Natural killer cell (primary cell): ENCODE data around the gene SSH2. TPM values are rescaled to one million over a fixed set of nuclear protein-coding genes. Genes with fewer than 3 reads are reported as not detected.
"Not testable (repeated sequence)": the region's sequence is repeated elsewhere in the genome, so short reads cannot be mapped to it uniquely, and the experiment has no call there.

Source experiments
- ATAC-seq, 3 donors: fragments of 150-1000 bp in 2 of 3; fragments of 200-7000 bp in 1 of 3; cut with Tn5 transposase; 1 replicate in 1 of 3; 2 replicates in 2 of 3; pipeline ENCODE4 v1.10.0; 2021; ENCODE audit warnings: mild to moderate bottlenecking in 2 of 3, moderate library complexity in 2 of 3
- DNase-seq, 2 donors: peaks; one replicate each; pipeline versions ENCODE4 v3.0.0 to v3.0.0-alpha.2; 2013 to 2021; ENCODE audit warnings: mixed read lengths in 1 of 2
- H3K27ac ChIP-seq: one replicate; pipeline ENCODE4 v1.5.1; 2013; ENCODE audit warnings: mild to moderate bottlenecking, low read length
- H3K27me3 ChIP-seq: one replicate; pipeline ENCODE4 v1.6.1; 2013; ENCODE audit warnings: low read length; ENCODE audit not compliant: control insufficient read depth, insufficient read depth
- H3K36me3 ChIP-seq: one replicate; pipeline ENCODE4 v1.6.1; 2013; ENCODE audit warnings: low read length; ENCODE audit not compliant: control insufficient read depth, insufficient read depth
- H3K4me1 ChIP-seq: one replicate; pipeline ENCODE4 v1.6.1; 2013; ENCODE audit warnings: low read length; ENCODE audit not compliant: control insufficient read depth, insufficient read depth
- H3K4me3 ChIP-seq: one replicate; pipeline ENCODE4 v1.5.1; 2013; ENCODE audit warnings: low read length
- H3K9me3 ChIP-seq: one replicate; pipeline ENCODE4 v1.6.1; 2013; ENCODE audit warnings: low read length; ENCODE audit not compliant: control insufficient read depth, insufficient read depth
- H3K27ac Mint-ChIP-seq, 2 donors: one replicate each; pipeline ENCODE4 v1.8.0; 2022; ENCODE audit warnings: mild to moderate bottlenecking in 2 of 2, mixed read lengths in 2 of 2, moderate library complexity in 1 of 2
- H3K27me3 Mint-ChIP-seq, 2 donors: one replicate each; pipeline ENCODE4 v1.8.0; 2022; ENCODE audit warnings: low read depth in 2 of 2, mixed read lengths in 2 of 2
- H3K36me3 Mint-ChIP-seq: one replicate; pipeline ENCODE4 v1.8.0; 2022; ENCODE audit warnings: mixed read lengths
- H3K4me1 Mint-ChIP-seq, 2 donors: one replicate each; pipeline ENCODE4 v1.8.0; 2022; ENCODE audit warnings: mixed read lengths in 2 of 2
- H3K4me3 Mint-ChIP-seq: one replicate; pipeline ENCODE4 v1.8.0; 2022; ENCODE audit warnings: mild to moderate bottlenecking, moderate library complexity, mixed read lengths
- H3K9me3 Mint-ChIP-seq, 2 donors: one replicate each; pipeline ENCODE4 v1.8.0; 2022; ENCODE audit warnings: mixed read lengths in 2 of 2
- CTCF ChIP-seq: fragments of 200-600 bp; IDR thresholded peaks from one replicate; pipeline ENCODE4 v1.8.0; 2022; ENCODE audit warnings: antibody characterized with exemption
- WGBS: methylation state at CpG from one replicate; pipeline ENCODE4 v1.1.7; 2013; ENCODE audit warnings: missing lambda C conversion rate; ENCODE audit not compliant: insufficient coverage; 5-methylcytosine and 5-hydroxymethylcytosine counted together
- intact Hi-C: fragments of 100-400 bp; cut with micrococcal nuclease; formaldehyde crosslinking; loops from one replicate; pipeline ENCODE4 v1.14.2; 2022
- total RNA-seq, 4 donors: library from RNA; stranded (reverse); fragments of 120-200 nt in 1 of 4; gene quantifications; one replicate each; pipeline versions ENCODE4 v1.2.3 to v1.2.4, GENCODE V29; 2013 to 2022

SSH2 gene
- total RNA-seq, 3 donors from 2014 or later (not counting 1 experiment from before 2014, with no cell fraction given), result 124 to 166 (median 144) TPM

DNA sequence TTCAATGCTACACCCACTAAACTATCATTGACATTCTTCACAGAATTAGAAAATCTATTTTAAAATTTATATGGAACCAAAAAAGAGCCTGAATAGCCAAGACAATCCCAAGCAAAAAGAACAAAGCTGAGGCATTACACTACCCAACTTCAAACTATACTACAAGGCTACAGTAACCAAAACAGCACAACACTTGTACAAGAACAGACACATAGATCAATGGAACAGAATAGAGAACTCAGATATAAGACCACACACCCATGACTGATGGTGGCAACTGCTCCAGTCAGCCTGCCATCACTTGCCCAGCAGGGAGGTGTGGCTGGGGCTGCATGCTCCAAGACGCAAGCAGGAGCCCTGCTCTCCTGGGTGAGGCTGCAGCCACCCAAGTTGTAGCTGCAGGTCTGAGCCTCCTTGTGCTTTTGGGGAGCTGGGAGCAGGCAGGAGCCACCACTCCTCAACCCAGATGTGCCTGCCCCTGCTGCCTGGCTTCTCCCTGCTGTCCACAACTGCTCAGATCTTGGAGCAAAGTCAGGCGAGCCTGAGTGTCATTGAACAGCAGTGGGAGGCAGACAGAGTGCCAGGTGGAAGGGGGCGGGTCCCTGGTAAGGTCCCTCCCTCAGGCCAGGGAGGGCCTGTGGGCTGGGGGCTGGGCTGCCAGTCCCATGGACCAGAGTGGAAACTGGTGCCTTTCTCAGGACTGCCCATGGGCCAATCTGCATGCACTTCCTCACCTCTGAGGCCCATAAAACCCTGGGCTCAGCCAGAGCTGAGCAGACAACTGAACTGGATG is 24.7 kb downstream of the SSH2 start:
- no peak for DNase-seq
- peaks cover 3% of the 10 kb centered on the region for H3K9me3 ChIP-seq
- Mint-ChIP-seq H3K36me3 (no peaks in the 10 kb centered on the region), H3K27ac (peak overlapping the region in 1 of 2 donors; percentile 10), H3K4me3 (no peak overlapping the region), H3K27me3 (no peaks in the 10 kb centered on the region), H3K4me1 (peaks cover 43 to 46% of the 10 kb centered on the region in 2 donors), H3K9me3 (no peaks in the 10 kb centered on the region)
- intact Hi-C loops, result no loop called here
- TF ChIP-seq CTCF, result no peak
- peak in 1 of 3 donors; percentile 21 for ATAC-seq
- no peaks in the 10 kb centered on the region for H3K4me1 ChIP-seq
- no peak overlapping the region for H3K4me3 ChIP-seq
- H3K36me3 ChIP-seq, result no peaks in the 10 kb centered on the region
- 100% methylated on average over 3 of the region's 3 CpGs for WGBS
- no peak overlapping the region for H3K27ac ChIP-seq
- H3K27me3 ChIP-seq, result no peaks in the 10 kb centered on the region

- H3K27ac Mint-ChIP-seq, result no peak overlapping the region
- no peaks in the 10 kb centered on the region for H3K27me3 Mint-ChIP-seq
- intact Hi-C loops, result no loop called here
- no peak overlapping the region for H3K4me3 Mint-ChIP-seq
- Histone ChIP-seq H3K27ac (no peak overlapping the region), H3K36me3 (no peaks in the 10 kb centered on the region), H3K27me3 (no peaks in the 10 kb centered on the region), H3K4me3 (no peak overlapping the region), H3K9me3 (peaks cover 3% of the 10 kb centered on the region), H3K4me1 (no peaks in the 10 kb centered on the region)
- no peaks in the 10 kb centered on the region for H3K36me3 Mint-ChIP-seq
- no peak for TF ChIP-seq CTCF
- H3K4me1 Mint-ChIP-seq, result peaks cover 42 to 43% of the 10 kb centered on the region in 2 donors
- DNase-seq (no peak), ATAC-seq (no peak)
- H3K9me3 Mint-ChIP-seq, result no peaks in the 10 kb centered on the region
- WGBS, result 100% methylated on average over 1 of the region's 2 CpGs
Measured at GRCh38 chr17:29903471-29903870, 26.6 kb downstream of the SSH2 start.

- H3K9me3 ChIP-seq, H3K27ac ChIP-seq, intact Hi-C loops, H3K27me3 Mint-ChIP-seq, H3K9me3 Mint-ChIP-seq, H3K4me1 ChIP-seq, DNase-seq, H3K4me3 ChIP-seq, H3K27me3 ChIP-seq, H3K27ac Mint-ChIP-seq, H3K36me3 ChIP-seq, ATAC-seq, H3K36me3 Mint-ChIP-seq, H3K4me3 Mint-ChIP-seq: not testable (repeated sequence)
- WGBS, result 83% methylated on average over 2 of the region's 4 CpGs
- H3K4me1 Mint-ChIP-seq, result peaks cover 24 to 29% of the 10 kb centered on the region in 2 donors
Measured at GRCh38 chr17:29897136-29897535, 32.9 kb downstream of the SSH2 start.

GRCh38 chr17:29892201-29892600 is 37.8 kb downstream of the SSH2 start:
- peak overlapping the region in 1 of 2 donors; percentile 25 for H3K27ac Mint-ChIP-seq
- Histone ChIP-seq H3K36me3 (no peaks in the 10 kb centered on the region), H3K27ac (no peak overlapping the region), H3K27me3 (no peaks in the 10 kb centered on the region), H3K4me1 (peaks cover 5% of the 10 kb centered on the region), H3K4me3 (no peak overlapping the region), H3K9me3 (peaks cover 6% of the 10 kb centered on the region)
- peaks cover 10 to 29% of the 10 kb centered on the region in 2 donors for H3K4me1 Mint-ChIP-seq
- no peak for DNase-seq
- no peaks in the 10 kb centered on the region for H3K27me3 Mint-ChIP-seq
- no peak for ATAC-seq
- no peaks in the 10 kb centered on the region for H3K36me3 Mint-ChIP-seq
- TF ChIP-seq CTCF, result no peak
- intact Hi-C loops, result no loop called here
- no peak overlapping the region for H3K4me3 Mint-ChIP-seq
- H3K9me3 Mint-ChIP-seq, result peaks cover 5% of the 10 kb centered on the region in 2 donors
